ENCODE data around the gene RAD50.
"Not testable (repeated sequence)": the region's sequence is repeated elsewhere in the genome, so short reads cannot be mapped to it uniquely, and the experiment has no call there.

Gene RAD50

DNA sequence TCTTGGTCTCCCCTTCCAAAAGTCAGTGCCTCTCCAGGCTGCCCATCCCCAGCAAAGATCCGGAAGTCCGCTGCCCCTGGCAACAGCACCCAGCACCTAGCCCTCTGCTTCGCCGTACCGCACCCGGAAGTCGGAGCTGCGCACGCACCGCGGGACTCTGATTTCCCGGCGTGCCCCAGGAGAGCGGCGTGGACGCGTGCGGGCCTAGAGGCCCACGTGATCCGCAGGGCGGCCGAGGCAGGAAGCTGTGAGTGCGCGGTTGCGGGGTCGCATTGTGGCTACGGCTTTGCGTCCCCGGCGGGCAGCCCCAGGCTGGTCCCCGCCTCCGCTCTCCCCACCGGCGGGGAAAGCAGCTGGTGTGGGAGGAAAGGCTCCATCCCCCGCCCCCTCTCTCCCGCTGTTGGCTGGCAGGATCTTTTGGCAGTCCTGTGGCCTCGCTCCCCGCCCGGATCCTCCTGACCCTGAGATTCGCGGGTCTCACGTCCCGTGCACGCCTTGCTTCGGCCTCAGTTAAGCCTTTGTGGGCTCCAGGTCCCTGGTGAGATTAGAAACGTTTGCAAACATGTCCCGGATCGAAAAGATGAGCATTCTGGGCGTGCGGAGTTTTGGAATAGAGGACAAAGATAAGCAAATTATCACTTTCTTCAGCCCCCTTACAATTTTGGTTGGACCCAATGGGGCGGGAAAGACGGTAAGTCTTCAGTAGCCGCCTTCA lies at the start of gene RAD50:
Gene RAD50 (plus strand): TSS at position 215 of the 715 bp plus-strand sequence. CDS start 348 bp downstream, at position 563.
- peak; percentile 23 for DNase-seq

DNA sequence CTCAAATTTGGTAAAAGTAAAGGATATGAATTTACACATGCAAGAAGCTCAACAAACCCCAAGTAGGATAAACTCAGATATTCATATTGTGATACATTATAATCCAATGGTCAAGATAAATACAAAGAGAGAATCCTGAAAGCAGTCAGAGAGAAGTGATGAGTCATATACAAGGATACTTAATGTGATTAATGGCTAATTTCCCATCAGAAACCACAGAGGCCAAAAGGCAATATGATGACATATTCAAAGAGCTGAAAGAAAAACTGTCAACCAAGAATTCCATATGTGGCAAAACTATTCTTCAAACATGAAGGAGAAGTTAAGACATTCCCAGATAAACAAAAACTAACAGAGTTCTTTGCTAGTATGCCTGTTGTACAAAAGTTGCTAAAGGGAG lies 46.7 kb upstream of the RAD50 start:
- no peak for DNase-seq

DNA sequence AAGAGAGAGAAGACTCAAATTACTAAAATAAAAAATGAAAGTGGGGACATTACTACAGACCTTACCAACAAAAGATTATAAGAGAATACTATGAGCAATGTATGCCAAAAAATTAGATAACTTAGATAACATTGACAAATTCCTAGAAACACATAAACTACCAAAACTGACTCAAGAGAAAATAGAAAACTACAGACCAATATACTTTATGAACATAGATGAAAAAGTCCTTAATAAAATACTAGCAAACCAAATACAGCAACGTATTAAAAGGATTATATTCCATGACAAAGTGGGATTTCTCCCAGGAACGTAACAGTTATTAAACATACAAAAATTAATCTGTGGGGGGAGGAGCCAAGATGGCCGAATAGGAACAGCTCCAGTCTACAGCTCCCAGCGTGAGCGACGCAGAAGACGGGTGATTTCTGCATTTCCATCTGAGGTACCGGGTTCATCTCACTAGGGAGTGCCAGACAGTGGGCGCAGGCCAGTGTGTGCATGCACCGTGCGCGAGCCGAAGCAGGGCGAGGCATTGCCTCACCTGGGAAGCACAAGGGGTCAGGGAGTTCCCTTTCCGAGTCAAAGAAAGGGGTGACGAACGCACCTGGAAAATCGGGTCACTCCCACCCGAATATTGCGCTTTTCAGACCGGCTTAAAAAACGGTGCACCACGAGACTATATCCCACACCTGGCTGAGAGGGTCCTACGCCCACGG lies 43.0 kb upstream of the RAD50 start:
- DNase-seq, result not testable (repeated sequence)

- not testable (repeated sequence) for DNase-seq
These were observed 34.7 kb upstream of the RAD50 start for GRCh38 chr5:132522067-132522466.

GRCh38 chr5:132524877-132525276 lies 31.9 kb upstream of the RAD50 start:
- not testable (repeated sequence) for DNase-seq

DNA sequence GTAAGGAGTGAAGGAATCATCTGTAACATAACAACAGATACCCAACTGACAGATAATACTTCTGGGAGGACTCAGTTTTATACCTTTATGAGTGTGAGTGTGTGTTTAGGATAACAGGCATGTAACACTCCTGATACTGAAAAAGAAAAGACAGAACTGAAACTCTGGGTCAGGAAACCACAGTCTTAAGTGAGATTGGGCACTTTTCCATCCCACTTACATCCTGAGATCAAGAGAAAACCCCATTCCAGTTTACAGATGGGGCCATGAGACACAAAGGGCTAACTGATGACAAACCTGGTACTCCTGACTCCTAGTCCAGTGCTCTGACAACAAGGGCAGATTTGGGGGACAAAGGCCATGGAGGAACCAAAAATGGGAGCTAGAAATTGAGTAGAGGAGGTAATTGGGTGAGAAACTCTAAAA lies 31.5 kb upstream of the RAD50 start:
- no peak for DNase-seq

GRCh38 chr5:132526290-132526973 lies 30.3 kb upstream of the RAD50 start:
- peak; percentile 20 for DNase-seq

- no peak for DNase-seq
These were observed 29.7 kb upstream of the RAD50 start for GRCh38 chr5:132526974-132527564.

- no peak for DNase-seq
These were observed 28.8 kb upstream of the RAD50 start for GRCh38 chr5:132528021-132528420.

- DNase-seq, result no peak
These were observed 27.7 kb upstream of the RAD50 start for GRCh38 chr5:132528866-132529634.

GRCh38 chr5:132530946-132531345 lies 25.8 kb upstream of the RAD50 start:
- DNase-seq, result no peak

- DNase-seq, result no peak
These were observed 17.1 kb upstream of the RAD50 start for GRCh38 chr5:132539716-132540115.

DNA sequence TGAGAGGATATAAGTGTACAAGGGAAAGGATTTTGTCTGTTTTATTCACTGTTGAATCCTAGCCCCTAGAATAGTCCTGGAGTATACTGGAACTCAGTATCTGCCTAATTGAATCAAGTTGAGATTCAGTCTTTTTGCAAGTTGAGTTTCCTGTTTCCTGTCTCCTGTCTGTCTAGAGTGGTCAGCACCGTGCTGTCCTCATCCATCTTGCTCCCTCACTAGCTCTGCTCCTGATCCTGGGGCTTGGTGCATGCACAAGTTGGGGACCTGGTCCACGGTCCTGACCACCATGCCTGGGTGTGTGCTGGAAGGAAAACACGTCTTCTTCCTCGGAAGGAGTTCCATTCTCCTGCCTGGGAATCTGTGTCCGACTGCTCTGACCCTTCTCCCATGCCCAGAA lies 16.6 kb upstream of the RAD50 start:
- DNase-seq, result no peak

DNA sequence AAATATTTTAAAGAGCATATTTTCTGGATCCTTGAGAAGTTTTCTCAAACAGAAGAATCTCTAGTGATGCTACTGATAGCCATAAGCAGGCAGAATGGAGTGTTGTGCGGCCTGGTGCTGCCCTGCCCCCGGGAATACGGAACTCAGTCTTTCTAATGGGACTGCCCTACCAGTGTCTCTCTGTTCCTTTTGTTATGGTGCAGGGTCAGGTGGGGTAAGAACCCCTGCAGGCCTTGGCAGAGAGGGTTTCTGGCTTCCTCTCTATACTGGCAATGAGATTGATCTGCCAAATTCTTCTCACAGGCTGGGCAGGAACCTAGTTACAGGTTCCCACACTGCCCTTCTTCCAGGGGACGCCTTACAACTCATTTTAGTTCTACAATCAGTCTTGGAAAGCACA lies 16.0 kb upstream of the RAD50 start:
- DNase-seq, result no peak

DNA sequence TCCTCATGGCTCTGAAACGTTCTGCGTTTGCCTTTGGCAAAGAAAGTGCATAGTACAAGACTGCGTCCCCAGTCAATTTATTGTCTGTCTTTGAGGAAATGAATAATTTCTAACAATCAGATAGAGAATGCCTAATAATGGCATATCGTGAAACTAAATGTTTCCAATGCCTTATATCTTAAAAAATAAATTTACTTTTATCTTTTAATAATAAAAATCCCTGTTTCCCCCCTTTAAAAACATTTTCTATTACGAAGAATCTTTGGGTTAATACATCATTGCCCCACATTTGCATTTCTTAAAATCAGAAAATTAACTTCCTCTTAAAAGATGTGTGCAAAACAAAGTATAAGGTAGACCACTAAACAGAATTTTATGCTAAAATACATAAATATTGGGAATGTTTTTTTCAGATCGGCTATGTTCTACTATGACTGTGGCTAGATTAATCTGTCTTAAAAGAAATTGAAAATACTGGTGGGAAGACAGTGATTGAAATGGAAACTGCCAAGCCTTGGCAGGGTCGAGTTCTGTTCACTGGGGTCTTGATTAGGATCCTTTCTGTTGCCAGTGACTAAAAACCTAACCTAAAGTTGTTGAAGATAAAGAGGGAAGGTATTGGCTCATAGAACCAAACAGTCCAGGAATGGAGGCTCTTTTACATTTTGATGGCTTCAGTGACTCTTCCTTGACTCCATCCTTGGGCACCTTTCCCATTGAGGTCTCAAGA lies 13.1 kb upstream of the RAD50 start, which contains the start of gene IL5:
Gene IL5 (minus strand): TSS at position 51 of the 730 bp plus-strand sequence. CDS start 44 bp downstream, at position 7.
- DNase-seq, result no peak

DNA sequence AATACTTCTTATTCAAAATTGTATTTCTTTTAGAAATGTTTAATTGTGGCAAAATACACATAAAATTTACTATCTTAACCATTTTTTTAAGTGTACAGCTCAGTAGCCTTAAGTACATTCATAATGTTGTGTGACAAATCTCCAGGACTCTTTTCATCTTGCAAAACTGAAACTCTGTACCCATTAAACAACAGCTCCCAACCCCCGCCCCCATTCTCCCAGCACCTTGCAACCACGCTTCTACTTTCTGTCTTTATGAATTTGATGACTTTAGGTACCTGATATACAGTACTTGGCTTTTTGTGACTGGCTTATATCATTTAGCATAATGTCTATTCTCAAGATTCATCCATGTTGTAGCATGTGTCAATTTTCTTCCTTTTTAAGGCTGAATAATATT lies 10.7 kb upstream of the RAD50 start:
- no peak for DNase-seq

- DNase-seq, result no peak
These were observed 9.5 kb upstream of the RAD50 start for GRCh38 chr5:132547269-132547668.

- DNase-seq, result not testable (repeated sequence)
These were observed 7.9 kb upstream of the RAD50 start for GRCh38 chr5:132548834-132549233.

GRCh38 chr5:132549576-132549975 lies 7.2 kb upstream of the RAD50 start:
- no peak for DNase-seq

GRCh38 chr5:132556153-132556762 lies 519 bp upstream of the RAD50 start:
- no peak for DNase-seq

GRCh38 chr5:132557478-132558172 lies 848 bp downstream of the RAD50 start:
- no peak for DNase-seq
